ENCODE measurements around the gene BNIP2.
"Not testable (repeated sequence)": the region's sequence is repeated elsewhere in the genome, so short reads cannot be mapped to it uniquely, and the experiment has no call there.

Gene BNIP2

DNA sequence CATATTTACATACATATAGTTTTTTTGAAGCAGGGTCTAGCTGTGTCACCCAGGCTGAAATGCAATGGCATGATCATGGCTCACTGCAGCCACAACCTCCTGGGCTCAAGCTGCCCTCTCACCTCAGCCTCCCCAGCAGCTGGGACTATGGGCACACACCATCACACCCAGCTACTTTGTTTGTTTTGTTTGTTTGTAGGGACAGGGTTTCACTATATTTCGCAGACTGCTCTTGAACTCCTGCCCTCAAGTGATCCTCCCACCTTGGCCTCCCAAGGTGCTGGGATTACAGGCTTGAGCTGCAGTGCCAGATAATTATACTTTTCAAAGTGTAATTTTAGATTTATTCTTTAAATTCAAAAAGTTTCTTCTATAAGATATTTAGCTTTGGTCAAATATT is 42.0 kb downstream of the BNIP2 start:
- no peak overlapping the region for H3K27ac ChIP-seq
- no peak overlapping the region for H2AFZ ChIP-seq
- H3K9ac ChIP-seq: no peak overlapping the region
- H3K9me3 ChIP-seq (ENCODE audit: control insufficient read depth, low read length): no peaks in the 10 kb centered on the region
- H3K36me3 ChIP-seq (ENCODE audit: control insufficient read depth, insufficient read depth, low read length): no peaks in the 10 kb centered on the region
- H3K79me2 ChIP-seq: no peaks in the 10 kb centered on the region
- H3K4me1 ChIP-seq: no peaks in the 10 kb centered on the region
- H3K4me3 ChIP-seq (ENCODE audit: low read depth, low read length): no peak overlapping the region
- H3K27me3 ChIP-seq (ENCODE audit: control insufficient read depth, insufficient read depth, low read length): no peaks in the 10 kb centered on the region
- H3K4me2 ChIP-seq (ENCODE audit: low read length): no peak overlapping the region
- TF ChIP-seq, protein P1, sequence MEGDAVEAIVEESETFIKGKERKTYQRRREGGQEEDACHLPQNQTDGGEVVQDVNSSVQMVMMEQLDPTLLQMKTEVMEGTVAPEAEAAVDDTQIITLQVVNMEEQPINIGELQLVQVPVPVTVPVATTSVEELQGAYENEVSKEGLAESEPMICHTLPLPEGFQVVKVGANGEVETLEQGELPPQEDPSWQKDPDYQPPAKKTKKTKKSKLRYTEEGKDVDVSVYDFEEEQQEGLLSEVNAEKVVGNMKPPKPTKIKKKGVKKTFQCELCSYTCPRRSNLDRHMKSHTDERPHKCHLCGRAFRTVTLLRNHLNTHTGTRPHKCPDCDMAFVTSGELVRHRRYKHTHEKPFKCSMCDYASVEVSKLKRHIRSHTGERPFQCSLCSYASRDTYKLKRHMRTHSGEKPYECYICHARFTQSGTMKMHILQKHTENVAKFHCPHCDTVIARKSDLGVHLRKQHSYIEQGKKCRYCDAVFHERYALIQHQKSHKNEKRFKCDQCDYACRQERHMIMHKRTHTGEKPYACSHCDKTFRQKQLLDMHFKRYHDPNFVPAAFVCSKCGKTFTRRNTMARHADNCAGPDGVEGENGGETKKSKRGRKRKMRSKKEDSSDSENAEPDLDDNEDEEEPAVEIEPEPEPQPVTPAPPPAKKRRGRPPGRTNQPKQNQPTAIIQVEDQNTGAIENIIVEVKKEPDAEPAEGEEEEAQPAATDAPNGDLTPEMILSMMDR (IDR thresholded peaks at IDR 0.05): no peak

DNA sequence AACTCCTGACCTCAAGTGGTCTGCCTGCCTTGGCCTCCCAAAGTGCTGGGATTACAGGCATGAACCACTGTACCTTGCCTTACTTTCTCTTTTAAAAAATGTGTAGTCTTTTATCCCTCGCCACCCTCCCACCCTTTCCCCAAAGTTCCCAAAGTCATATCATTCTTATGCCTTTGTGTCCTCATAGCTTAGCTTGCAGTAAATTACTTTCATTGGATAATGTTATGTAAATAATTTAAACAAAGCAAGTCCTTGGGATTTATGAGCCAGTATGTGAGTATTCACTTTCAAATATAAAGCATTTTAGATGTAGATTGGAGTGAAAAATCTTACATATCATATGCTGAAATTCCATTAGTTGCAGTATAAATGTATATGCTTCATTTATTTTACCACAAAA is 42.8 kb downstream of the BNIP2 start:
- Histone ChIP-seq H3K4me3 (ENCODE audit: low read depth, low read length) (no peak overlapping the region), H3K27ac (no peak overlapping the region), H3K9ac (no peak overlapping the region), H3K36me3 (ENCODE audit: control insufficient read depth, insufficient read depth, low read length) (no peaks in the 10 kb centered on the region), H2AFZ (no peak overlapping the region), H3K4me2 (ENCODE audit: low read length) (no peak overlapping the region), H3K4me1 (no peaks in the 10 kb centered on the region), H3K79me2 (no peaks in the 10 kb centered on the region), H3K9me3 (ENCODE audit: control insufficient read depth, low read length) (no peaks in the 10 kb centered on the region), H3K27me3 (ENCODE audit: control insufficient read depth, insufficient read depth, low read length) (no peaks in the 10 kb centered on the region)
- TF ChIP-seq, protein P1 (IDR thresholded peaks at IDR 0.05): no peak

- H3K4me3 ChIP-seq (ENCODE audit: low read depth, low read length); H3K9ac ChIP-seq; H3K36me3 ChIP-seq (ENCODE audit: control insufficient read depth, insufficient read depth, low read length); H3K79me2 ChIP-seq; H3K4me1 ChIP-seq; H2AFZ ChIP-seq; H3K4me2 ChIP-seq (ENCODE audit: low read length); H3K9me3 ChIP-seq (ENCODE audit: control insufficient read depth, low read length); H3K27ac ChIP-seq; H3K27me3 ChIP-seq (ENCODE audit: control insufficient read depth, insufficient read depth, low read length): not testable (repeated sequence)
These were observed 43.3 kb downstream of the BNIP2 start for GRCh38 chr15:59645812-59646211.

GRCh38 chr15:59644756-59645155 is 44.4 kb downstream of the BNIP2 start:
- Histone ChIP-seq H3K4me1 (no peaks in the 10 kb centered on the region), H3K27me3 (ENCODE audit: control insufficient read depth, insufficient read depth, low read length) (no peaks in the 10 kb centered on the region), H3K9me3 (ENCODE audit: control insufficient read depth, low read length) (no peaks in the 10 kb centered on the region), H3K79me2 (no peaks in the 10 kb centered on the region), H3K4me2 (ENCODE audit: low read length) (no peak overlapping the region), H3K36me3 (ENCODE audit: control insufficient read depth, insufficient read depth, low read length) (no peaks in the 10 kb centered on the region), H2AFZ (no peak overlapping the region), H3K4me3 (ENCODE audit: low read depth, low read length) (no peak overlapping the region), H3K27ac (no peak overlapping the region), H3K9ac (no peak overlapping the region)
- TF ChIP-seq, protein P1 (IDR thresholded peaks at IDR 0.05): no peak

- TF ChIP-seq, protein P1 (IDR thresholded peaks at IDR 0.05): no peak
- H3K4me3 ChIP-seq (ENCODE audit: low read depth, low read length): no peak overlapping the region
- no peak overlapping the region for H3K4me2 ChIP-seq (ENCODE audit: low read length)
- H3K4me1 ChIP-seq: no peaks in the 10 kb centered on the region
- H3K9ac ChIP-seq: no peak overlapping the region
- no peaks in the 10 kb centered on the region for H3K79me2 ChIP-seq
- H3K27ac ChIP-seq: no peak overlapping the region
- no peaks in the 10 kb centered on the region for H3K9me3 ChIP-seq (ENCODE audit: control insufficient read depth, low read length)
- H3K27me3 ChIP-seq (ENCODE audit: control insufficient read depth, insufficient read depth, low read length): no peaks in the 10 kb centered on the region
- H3K36me3 ChIP-seq (ENCODE audit: control insufficient read depth, insufficient read depth, low read length): no peaks in the 10 kb centered on the region
- H2AFZ ChIP-seq: no peak overlapping the region
These were observed 46.8 kb downstream of the BNIP2 start for GRCh38 chr15:59642351-59642750.

- H2AFZ ChIP-seq; H3K9me3 ChIP-seq (ENCODE audit: control insufficient read depth, low read length); H3K4me3 ChIP-seq (ENCODE audit: low read depth, low read length); H3K4me1 ChIP-seq; H3K4me2 ChIP-seq (ENCODE audit: low read length); H3K9ac ChIP-seq; H3K79me2 ChIP-seq; H3K36me3 ChIP-seq (ENCODE audit: control insufficient read depth, insufficient read depth, low read length); H3K27ac ChIP-seq; H3K27me3 ChIP-seq (ENCODE audit: control insufficient read depth, insufficient read depth, low read length): not testable (repeated sequence)
These were observed 51.6 kb downstream of the BNIP2 start for GRCh38 chr15:59637507-59637906.

Measured in parathyroid adenoma (tissue), 2 donors.